Inferior parietal cortex (tissue), 1 donor: ENCODE measurements around the gene NAPB.

ENCODE experiments used
- DNase-seq: peaks from one replicate; pipeline ENCODE4 v3.0.0-alpha.2; 2016; ENCODE audit errors: extremely low spot score

The NAPB gene

GRCh38 chr20:23344336-23344735 is 77.0 kb downstream of the NAPB start:
- DNase-seq, result no peak

GRCh38 chr20:23343590-23343989 is 77.7 kb downstream of the NAPB start:
- DNase-seq, result no peak

GRCh38 chr20:23341073-23341472 is 80.2 kb downstream of the NAPB start:
- no peak for DNase-seq

GRCh38 chr20:23340524-23340923 is 80.8 kb downstream of the NAPB start:
- DNase-seq, result peak; percentile 75

- DNase-seq, result no peak
These were observed 81.3 kb downstream of the NAPB start for GRCh38 chr20:23339986-23340385.

- no peak for DNase-seq
These were observed 84.0 kb downstream of the NAPB start for GRCh38 chr20:23337312-23337711.

- DNase-seq, result no peak
These were observed 84.8 kb downstream of the NAPB start for GRCh38 chr20:23336476-23336875.

GRCh38 chr20:23335521-23335920 is 85.8 kb downstream of the NAPB start:
- DNase-seq, result no peak

- no peak for DNase-seq
These were observed 87.2 kb downstream of the NAPB start for GRCh38 chr20:23334111-23334510.

GRCh38 chr20:23332467-23332866 is 88.8 kb downstream of the NAPB start:
- DNase-seq, result no peak

GRCh38 chr20:23331450-23332350 is 89.6 kb downstream of the NAPB start:
- DNase-seq, result no peak

- no peak for DNase-seq
These were observed 93.5 kb downstream of the NAPB start for GRCh38 chr20:23327617-23328333.

- no peak for DNase-seq
These were observed 94.5 kb downstream of the NAPB start for GRCh38 chr20:23326774-23327173.

- no peak for DNase-seq
These were observed 96.2 kb downstream of the NAPB start for GRCh38 chr20:23325107-23325506.
